HEK293 (cell line): ENCODE results near the gene LDB2.

ENCODE experiments used
- CTCF ChIA-PET: fragments of 350-600 bp; formaldehyde crosslinking; extraction: SDS; loops from one replicate; lab custom pipeline; 2021; ENCODE audit warnings: antibody characterized with exemption; lab: Yijun Ruan, JAX
- POLR2A ChIA-PET: fragments of 300-600 bp; formaldehyde crosslinking; extraction: SDS; loops from one replicate; lab custom pipeline; 2020; ENCODE audit warnings: antibody characterized with exemption, inconsistent platforms; lab: Yijun Ruan, JAX
- H3K27ac ChIP-seq: fragments of 200-500 bp; sonication (Bioruptor generic); 2 replicates; pipeline ENCODE4 v1.5.1; 2014; ENCODE audit warnings: low read depth, low read length, control low read depth, inconsistent platforms; ENCODE audit errors: extremely low read depth
- H3K36me3 ChIP-seq, 2 experiments: fragments of 200-500 bp in 1 of 2; sonication (Bioruptor generic) in 1 of 2; 1 replicate in 1 of 2; 2 replicates in 1 of 2; pipeline ENCODE4 v1.5.1; 2014 to 2017; ENCODE audit warnings: inconsistent platforms in 2 of 2, low read length in 2 of 2; ENCODE audit not compliant: control insufficient read depth in 2 of 2, insufficient read depth in 1 of 2
- H3K4me1 ChIP-seq: fragments of 200-500 bp; sonication (Bioruptor generic); 2 replicates; pipeline ENCODE4 v1.5.1; 2014; ENCODE audit warnings: mild to moderate bottlenecking, low read length, inconsistent platforms; ENCODE audit not compliant: control insufficient read depth, insufficient read depth
- H3K4me3 ChIP-seq: 2 replicates; pipeline ENCODE4 v1.5.1; 2011; ENCODE audit warnings: low read depth, mild to moderate bottlenecking, control low read depth, low read length, moderate library complexity
- H3K9me3 ChIP-seq: fragments of 200-500 bp; sonication (Bioruptor generic); 2 replicates; pipeline ENCODE4 v1.5.1; 2014; ENCODE audit warnings: low read depth, low read length, inconsistent platforms; ENCODE audit not compliant: control insufficient read depth, insufficient read depth
- OVOL3 ChIP-seq: fragments of 450-650 bp; formaldehyde crosslinking; IDR thresholded peaks from 2 replicates; pipeline ENCODE4 v1.5.1; 2016; ENCODE audit warnings: missing biosample characterization, missing genetic modification characterization
- ZBTB1 ChIP-seq: fragments of 450-650 bp; formaldehyde crosslinking; IDR thresholded peaks from 2 replicates; pipeline ENCODE4 v1.5.1; 2016; ENCODE audit warnings: missing biosample characterization, missing genetic modification characterization
- ZNF114 ChIP-seq: fragments of 450-650 bp; formaldehyde crosslinking; IDR thresholded peaks from 2 replicates; pipeline ENCODE4 v1.5.0; 2017; ENCODE audit warnings: missing biosample characterization, missing genetic modification characterization
- ZNF157 ChIP-seq: fragments of 450-650 bp; formaldehyde crosslinking; IDR thresholded peaks from 2 replicates; pipeline ENCODE4 v1.5.1; 2016; ENCODE audit warnings: missing biosample characterization, missing genetic modification characterization
- ZNF214 ChIP-seq: fragments of 450-650 bp; formaldehyde crosslinking; IDR thresholded peaks from 2 replicates; pipeline ENCODE4 v1.5.1; 2017; ENCODE audit warnings: missing biosample characterization, mild to moderate bottlenecking, missing genetic modification characterization, borderline replicate concordance
- ZNF23 ChIP-seq: fragments of 450-650 bp; formaldehyde crosslinking; IDR thresholded peaks from 2 replicates; pipeline ENCODE4 v1.5.1; 2016; ENCODE audit warnings: missing biosample characterization, missing genetic modification characterization, borderline replicate concordance
- ZNF24 ChIP-seq: fragments of 450-650 bp; formaldehyde crosslinking; IDR thresholded peaks from 2 replicates; pipeline ENCODE4 v1.5.1; 2016; ENCODE audit warnings: missing biosample characterization, missing genetic modification characterization
- ZNF266 ChIP-seq: fragments of 450-650 bp; formaldehyde crosslinking; IDR thresholded peaks from 2 replicates; pipeline ENCODE4 v1.5.1; 2016; ENCODE audit warnings: missing biosample characterization, missing genetic modification characterization, low read depth
- ZNF366 ChIP-seq: fragments of 450-650 bp; formaldehyde crosslinking; conservative IDR thresholded peaks from 2 replicates; pipeline ENCODE4 v1.5.1; 2016; ENCODE audit warnings: missing biosample characterization, missing genetic modification characterization
- ZNF473 ChIP-seq: fragments of 450-650 bp; formaldehyde crosslinking; IDR thresholded peaks from 2 replicates; pipeline ENCODE4 v1.5.1; 2017; ENCODE audit warnings: missing biosample characterization, missing genetic modification characterization
- ZNF48 ChIP-seq: fragments of 450-650 bp; formaldehyde crosslinking; IDR thresholded peaks from 2 replicates; pipeline ENCODE4 v1.5.1; 2016; ENCODE audit warnings: missing biosample characterization, missing genetic modification characterization
- ZNF549 ChIP-seq: fragments of 450-650 bp; IDR thresholded peaks from 2 replicates; pipeline ENCODE4 v1.5.1; 2018; ENCODE audit warnings: missing biosample characterization, missing genetic modification characterization, mild to moderate bottlenecking, inconsistent platforms, moderate library complexity
- ZNF571 ChIP-seq: fragments of 450-650 bp; formaldehyde crosslinking; IDR thresholded peaks from 2 replicates; pipeline ENCODE4 v1.5.0; 2017; ENCODE audit warnings: missing biosample characterization, missing genetic modification characterization
- ZNF600 ChIP-seq: fragments of 450-650 bp; formaldehyde crosslinking; IDR thresholded peaks from 2 replicates; pipeline ENCODE4 v1.5.1; 2016; ENCODE audit warnings: missing biosample characterization, missing genetic modification characterization
- ZNF654 ChIP-seq: fragments of 450-650 bp; formaldehyde crosslinking; IDR thresholded peaks from 2 replicates; pipeline ENCODE4 v1.5.1; 2016; ENCODE audit warnings: low read depth, missing biosample characterization, missing genetic modification characterization
- ZXDB ChIP-seq: fragments of 450-650 bp; formaldehyde crosslinking; IDR thresholded peaks from 2 replicates; pipeline ENCODE4 v1.5.1; 2016; ENCODE audit warnings: missing biosample characterization, missing genetic modification characterization
- TF ChIP-seq, protein P1 (sequence below): fragments of 450-650 bp; formaldehyde crosslinking; IDR thresholded peaks from 2 replicates; pipeline ENCODE4 v1.5.1; 2016; ENCODE audit warnings: missing biosample characterization, missing genetic modification characterization
- TF ChIP-seq, protein P2 (sequence below): fragments of 450-650 bp; formaldehyde crosslinking; IDR thresholded peaks from 2 replicates; pipeline ENCODE4 v1.5.1; 2016; ENCODE audit warnings: missing biosample characterization, missing genetic modification characterization
- TF ChIP-seq, protein P3 (sequence below): fragments of 450-650 bp; formaldehyde crosslinking; IDR thresholded peaks from 2 replicates; pipeline ENCODE4 v1.5.1; 2016; ENCODE audit warnings: missing biosample characterization, missing genetic modification characterization
- TF ChIP-seq, protein P4 (sequence below): fragments of 450-650 bp; formaldehyde crosslinking; IDR thresholded peaks from 2 replicates; pipeline ENCODE4 v1.5.1; 2017; ENCODE audit warnings: missing biosample characterization, missing genetic modification characterization
- TF ChIP-seq, protein P5 (sequence below): fragments of 450-650 bp; formaldehyde crosslinking; IDR thresholded peaks from 2 replicates; pipeline ENCODE4 v1.5.1; 2016; ENCODE audit warnings: missing biosample characterization, missing genetic modification characterization, borderline replicate concordance

The LDB2 gene

DNA sequence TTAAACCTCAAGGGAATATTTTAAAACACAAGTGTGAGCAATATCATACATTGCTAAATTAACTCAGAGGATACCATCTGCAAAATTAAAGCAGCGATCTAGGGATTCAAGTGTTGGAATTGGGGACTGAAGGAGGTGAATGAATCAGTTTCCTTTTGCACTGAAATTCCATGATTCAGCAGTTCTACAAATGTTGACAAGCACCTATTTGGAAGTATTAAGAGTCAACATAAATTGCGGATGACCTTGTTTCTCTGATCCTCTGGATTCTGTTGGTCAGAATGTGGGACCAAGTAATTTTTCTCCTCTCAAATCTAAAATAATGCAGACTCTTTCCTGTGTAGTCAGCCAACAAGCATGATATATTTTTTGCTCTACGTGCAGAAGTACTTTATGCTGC lies 78.8 kb downstream of the LDB2 start:
- Histone ChIP-seq H3K9me3 (no peaks in the 10 kb centered on the region), H3K27ac (no peak overlapping the region), H3K36me3 (no peaks in the 10 kb centered on the region), H3K4me1 (no peaks in the 10 kb centered on the region), H3K4me3 (no peak overlapping the region)
- ChIA-PET CTCF (no interaction called here), POLR2A (no interaction called here)
- TF ChIP-seq ZNF24 (tag by site-specific recombination): no peak
- no peak for TF ChIP-seq ZNF600
- TF ChIP-seq, protein P1, sequence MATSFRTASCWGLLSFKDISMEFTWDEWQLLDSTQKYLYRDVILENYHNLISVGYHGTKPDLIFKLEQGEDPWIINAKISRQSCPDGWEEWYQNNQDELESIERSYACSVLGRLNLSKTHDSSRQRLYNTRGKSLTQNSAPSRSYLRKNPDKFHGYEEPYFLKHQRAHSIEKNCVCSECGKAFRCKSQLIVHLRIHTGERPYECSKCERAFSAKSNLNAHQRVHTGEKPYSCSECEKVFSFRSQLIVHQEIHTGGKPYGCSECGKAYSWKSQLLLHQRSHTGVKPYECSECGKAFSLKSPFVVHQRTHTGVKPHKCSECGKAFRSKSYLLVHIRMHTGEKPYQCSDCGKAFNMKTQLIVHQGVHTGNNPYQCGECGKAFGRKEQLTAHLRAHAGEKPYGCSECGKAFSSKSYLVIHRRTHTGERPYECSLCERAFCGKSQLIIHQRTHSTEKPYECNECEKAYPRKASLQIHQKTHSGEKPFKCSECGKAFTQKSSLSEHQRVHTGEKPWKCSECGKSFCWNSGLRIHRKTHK: no peak
- TF ChIP-seq ZNF654 (tag by site-specific recombination): no peak

DNA sequence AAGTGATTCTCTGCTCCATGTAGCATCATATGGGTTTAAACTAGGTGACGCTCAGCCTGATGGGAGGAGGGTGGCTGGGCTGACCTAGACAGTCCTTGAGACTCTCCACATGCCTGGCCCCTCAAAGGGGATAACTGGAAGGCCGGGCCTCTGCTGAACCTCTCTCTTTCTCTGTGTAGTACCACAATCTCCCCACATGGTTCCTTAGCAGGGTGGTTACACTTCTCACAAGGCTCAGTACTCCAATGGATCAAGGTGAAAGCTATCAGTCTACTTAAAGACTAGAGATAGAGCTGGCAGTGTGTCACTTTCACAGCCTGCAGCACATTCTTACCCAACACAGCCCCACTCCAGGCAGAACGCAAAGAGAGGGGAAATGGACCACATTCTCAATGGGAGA lies 80.4 kb downstream of the LDB2 start:
- ChIA-PET CTCF (interaction anchor here (0.6 kb wide), 1 partner anchor 254 kb away, joined by 3 read pairs; no protein-coding TSS in a partner anchor), POLR2A (no interaction called here)
- H3K27ac ChIP-seq: no peak overlapping the region
- H3K4me3 ChIP-seq: no peak overlapping the region
- H3K9me3 ChIP-seq: no peaks in the 10 kb centered on the region
- no peaks in the 10 kb centered on the region for H3K36me3 ChIP-seq
- H3K4me1 ChIP-seq: no peaks in the 10 kb centered on the region
- TF ChIP-seq, protein P2, sequence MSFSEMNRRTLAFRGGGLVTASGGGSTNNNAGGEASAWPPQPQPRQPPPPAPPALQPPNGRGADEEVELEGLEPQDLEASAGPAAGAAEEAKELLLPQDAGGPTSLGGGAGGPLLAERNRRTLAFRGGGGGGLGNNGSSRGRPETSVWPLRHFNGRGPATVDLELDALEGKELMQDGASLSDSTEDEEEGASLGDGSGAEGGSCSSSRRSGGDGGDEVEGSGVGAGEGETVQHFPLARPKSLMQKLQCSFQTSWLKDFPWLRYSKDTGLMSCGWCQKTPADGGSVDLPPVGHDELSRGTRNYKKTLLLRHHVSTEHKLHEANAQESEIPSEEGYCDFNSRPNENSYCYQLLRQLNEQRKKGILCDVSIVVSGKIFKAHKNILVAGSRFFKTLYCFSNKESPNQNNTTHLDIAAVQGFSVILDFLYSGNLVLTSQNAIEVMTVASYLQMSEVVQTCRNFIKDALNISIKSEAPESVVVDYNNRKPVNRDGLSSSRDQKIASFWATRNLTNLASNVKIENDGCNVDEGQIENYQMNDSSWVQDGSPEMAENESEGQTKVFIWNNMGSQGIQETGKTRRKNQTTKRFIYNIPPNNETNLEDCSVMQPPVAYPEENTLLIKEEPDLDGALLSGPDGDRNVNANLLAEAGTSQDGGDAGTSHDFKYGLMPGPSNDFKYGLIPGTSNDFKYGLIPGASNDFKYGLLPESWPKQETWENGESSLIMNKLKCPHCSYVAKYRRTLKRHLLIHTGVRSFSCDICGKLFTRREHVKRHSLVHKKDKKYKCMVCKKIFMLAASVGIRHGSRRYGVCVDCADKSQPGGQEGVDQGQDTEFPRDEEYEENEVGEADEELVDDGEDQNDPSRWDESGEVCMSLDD (tag by site-specific recombination): no peak
- TF ChIP-seq, protein P3, sequence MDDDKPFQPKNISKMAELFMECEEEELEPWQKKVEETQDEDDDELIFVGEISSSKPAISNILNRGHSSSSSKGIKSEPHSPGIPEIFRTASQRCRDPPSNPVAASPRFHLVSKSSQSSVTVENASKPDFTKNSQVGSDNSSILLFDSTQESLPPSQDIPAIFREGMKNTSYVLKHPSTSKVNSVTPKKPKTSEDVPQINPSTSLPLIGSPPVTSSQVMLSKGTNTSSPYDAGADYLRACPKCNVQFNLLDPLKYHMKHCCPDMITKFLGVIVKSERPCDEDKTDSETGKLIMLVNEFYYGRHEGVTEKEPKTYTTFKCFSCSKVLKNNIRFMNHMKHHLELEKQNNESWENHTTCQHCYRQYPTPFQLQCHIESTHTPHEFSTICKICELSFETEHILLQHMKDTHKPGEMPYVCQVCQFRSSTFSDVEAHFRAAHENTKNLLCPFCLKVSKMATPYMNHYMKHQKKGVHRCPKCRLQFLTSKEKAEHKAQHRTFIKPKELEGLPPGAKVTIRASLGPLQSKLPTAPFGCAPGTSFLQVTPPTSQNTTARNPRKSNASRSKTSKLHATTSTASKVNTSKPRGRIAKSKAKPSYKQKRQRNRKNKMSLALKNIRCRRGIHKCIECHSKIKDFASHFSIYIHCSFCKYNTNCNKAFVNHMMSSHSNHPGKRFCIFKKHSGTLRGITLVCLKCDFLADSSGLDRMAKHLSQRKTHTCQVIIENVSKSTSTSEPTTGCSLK (tag by site-specific recombination): no peak
- TF ChIP-seq ZBTB1 (tag by site-specific recombination) (no peak), ZNF366 (tag by site-specific recombination) (no peak), ZNF473 (no peak), ZNF214 (tag by site-specific recombination) (no peak), ZNF157 (no peak), ZNF571 (tag by site-specific recombination) (no peak), ZNF23 (tag by site-specific recombination) (no peak), ZNF549 (tag by site-specific recombination) (no peak), ZNF48 (tag by site-specific recombination) (no peak), OVOL3 (tag by site-specific recombination) (no peak), ZNF266 (no peak), ZNF114 (tag by site-specific recombination) (no peak), ZXDB (tag by site-specific recombination) (no peak)
- TF ChIP-seq, protein P4, sequence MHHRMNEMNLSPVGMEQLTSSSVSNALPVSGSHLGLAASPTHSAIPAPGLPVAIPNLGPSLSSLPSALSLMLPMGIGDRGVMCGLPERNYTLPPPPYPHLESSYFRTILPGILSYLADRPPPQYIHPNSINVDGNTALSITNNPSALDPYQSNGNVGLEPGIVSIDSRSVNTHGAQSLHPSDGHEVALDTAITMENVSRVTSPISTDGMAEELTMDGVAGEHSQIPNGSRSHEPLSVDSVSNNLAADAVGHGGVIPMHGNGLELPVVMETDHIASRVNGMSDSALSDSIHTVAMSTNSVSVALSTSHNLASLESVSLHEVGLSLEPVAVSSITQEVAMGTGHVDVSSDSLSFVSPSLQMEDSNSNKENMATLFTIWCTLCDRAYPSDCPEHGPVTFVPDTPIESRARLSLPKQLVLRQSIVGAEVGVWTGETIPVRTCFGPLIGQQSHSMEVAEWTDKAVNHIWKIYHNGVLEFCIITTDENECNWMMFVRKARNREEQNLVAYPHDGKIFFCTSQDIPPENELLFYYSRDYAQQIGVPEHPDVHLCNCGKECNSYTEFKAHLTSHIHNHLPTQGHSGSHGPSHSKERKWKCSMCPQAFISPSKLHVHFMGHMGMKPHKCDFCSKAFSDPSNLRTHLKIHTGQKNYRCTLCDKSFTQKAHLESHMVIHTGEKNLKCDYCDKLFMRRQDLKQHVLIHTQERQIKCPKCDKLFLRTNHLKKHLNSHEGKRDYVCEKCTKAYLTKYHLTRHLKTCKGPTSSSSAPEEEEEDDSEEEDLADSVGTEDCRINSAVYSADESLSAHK (tag by site-specific recombination): no peak
- TF ChIP-seq, protein P5, sequence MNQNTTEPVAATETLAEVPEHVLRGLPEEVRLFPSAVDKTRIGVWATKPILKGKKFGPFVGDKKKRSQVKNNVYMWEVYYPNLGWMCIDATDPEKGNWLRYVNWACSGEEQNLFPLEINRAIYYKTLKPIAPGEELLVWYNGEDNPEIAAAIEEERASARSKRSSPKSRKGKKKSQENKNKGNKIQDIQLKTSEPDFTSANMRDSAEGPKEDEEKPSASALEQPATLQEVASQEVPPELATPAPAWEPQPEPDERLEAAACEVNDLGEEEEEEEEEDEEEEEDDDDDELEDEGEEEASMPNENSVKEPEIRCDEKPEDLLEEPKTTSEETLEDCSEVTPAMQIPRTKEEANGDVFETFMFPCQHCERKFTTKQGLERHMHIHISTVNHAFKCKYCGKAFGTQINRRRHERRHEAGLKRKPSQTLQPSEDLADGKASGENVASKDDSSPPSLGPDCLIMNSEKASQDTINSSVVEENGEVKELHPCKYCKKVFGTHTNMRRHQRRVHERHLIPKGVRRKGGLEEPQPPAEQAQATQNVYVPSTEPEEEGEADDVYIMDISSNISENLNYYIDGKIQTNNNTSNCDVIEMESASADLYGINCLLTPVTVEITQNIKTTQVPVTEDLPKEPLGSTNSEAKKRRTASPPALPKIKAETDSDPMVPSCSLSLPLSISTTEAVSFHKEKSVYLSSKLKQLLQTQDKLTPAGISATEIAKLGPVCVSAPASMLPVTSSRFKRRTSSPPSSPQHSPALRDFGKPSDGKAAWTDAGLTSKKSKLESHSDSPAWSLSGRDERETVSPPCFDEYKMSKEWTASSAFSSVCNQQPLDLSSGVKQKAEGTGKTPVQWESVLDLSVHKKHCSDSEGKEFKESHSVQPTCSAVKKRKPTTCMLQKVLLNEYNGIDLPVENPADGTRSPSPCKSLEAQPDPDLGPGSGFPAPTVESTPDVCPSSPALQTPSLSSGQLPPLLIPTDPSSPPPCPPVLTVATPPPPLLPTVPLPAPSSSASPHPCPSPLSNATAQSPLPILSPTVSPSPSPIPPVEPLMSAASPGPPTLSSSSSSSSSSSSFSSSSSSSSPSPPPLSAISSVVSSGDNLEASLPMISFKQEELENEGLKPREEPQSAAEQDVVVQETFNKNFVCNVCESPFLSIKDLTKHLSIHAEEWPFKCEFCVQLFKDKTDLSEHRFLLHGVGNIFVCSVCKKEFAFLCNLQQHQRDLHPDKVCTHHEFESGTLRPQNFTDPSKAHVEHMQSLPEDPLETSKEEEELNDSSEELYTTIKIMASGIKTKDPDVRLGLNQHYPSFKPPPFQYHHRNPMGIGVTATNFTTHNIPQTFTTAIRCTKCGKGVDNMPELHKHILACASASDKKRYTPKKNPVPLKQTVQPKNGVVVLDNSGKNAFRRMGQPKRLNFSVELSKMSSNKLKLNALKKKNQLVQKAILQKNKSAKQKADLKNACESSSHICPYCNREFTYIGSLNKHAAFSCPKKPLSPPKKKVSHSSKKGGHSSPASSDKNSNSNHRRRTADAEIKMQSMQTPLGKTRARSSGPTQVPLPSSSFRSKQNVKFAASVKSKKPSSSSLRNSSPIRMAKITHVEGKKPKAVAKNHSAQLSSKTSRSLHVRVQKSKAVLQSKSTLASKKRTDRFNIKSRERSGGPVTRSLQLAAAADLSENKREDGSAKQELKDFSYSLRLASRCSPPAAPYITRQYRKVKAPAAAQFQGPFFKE: no peak
